Caki2 (cell line): ENCODE data around the gene NPY4R. TPM values are rescaled to one million over a fixed set of nuclear protein-coding genes. Genes with fewer than 3 reads are reported as not detected.
"Not testable (repeated sequence)": the region's sequence is repeated elsewhere in the genome, so short reads cannot be mapped to it uniquely, and the experiment has no call there.

Experiments
- DNase-seq: peaks from one replicate; pipeline ENCODE4 v3.0.0-alpha.2; 2015; ENCODE audit warnings: low read depth
- in situ Hi-C: cut with HindIII; loops from 2 replicates; pipeline ENCODE4 v1.10.0; 2016; ENCODE audit warnings: low sequenced_read_pairs, low pct_unique_long_range_greater_than_20kb, mixed read lengths
- total RNA-seq: library from RNA; depleted of rRNA; stranded (reverse); fragments of >200 nt; shearing (Covaris generic); gene quantifications from 2 replicates; pipeline ENCODE4 v1.2.3, GENCODE V29; 2014; ENCODE audit warnings: low replicate concordance

NPY4R gene
- total RNA-seq, 1 experiment from 2014 or later, result not detected

GRCh38 chr10:46468119-46468809 lies 2.5 kb upstream of the NPY4R start:
- in situ Hi-C loops, DNase-seq: not testable (repeated sequence)

DNA sequence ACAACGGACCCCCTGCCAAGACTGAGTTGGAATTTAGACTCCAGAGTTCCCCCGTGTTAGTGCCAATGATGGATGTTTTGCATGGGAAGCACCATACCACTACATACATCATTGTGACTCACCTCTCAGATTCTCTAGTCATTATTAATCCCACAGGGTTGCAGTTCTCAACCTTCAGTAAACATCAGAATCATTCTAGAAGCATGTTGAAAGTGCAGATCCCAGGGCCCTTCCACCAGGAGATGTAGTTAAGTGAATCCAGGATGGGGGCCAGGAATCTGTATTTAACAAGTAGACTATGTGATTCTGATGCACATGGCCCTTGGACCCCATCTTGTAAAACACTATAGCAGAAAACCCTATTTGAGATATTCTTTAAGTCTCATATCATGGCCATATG lies 2.1 kb downstream of the NPY4R start:
- in situ Hi-C loops, result not testable (repeated sequence)

DNA sequence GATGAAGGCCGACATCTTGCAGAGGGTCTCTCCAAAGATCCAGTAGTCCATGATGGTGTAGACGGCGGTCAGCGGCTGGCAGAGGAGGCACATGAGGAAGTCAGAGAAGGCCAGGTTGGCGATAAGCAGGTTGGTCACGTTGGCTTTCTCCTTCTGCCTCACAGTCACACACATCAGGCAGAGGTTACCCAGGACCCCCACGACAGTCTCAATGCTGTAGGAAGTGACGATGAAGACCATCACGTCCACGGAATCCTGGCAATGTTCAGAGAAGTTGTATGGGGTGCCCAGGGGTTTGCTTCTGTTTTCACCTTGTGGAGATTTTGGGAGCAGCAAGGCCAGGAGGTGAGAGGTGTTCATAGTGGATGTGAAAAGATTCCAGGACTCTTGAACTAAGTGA lies 3.5 kb downstream of the NPY4R start:
- in situ Hi-C loops, DNase-seq: not testable (repeated sequence)

More for the DNA sequence above, 2.1 kb downstream of the NPY4R start:
- not testable (repeated sequence) for DNase-seq

- DNase-seq, in situ Hi-C loops: not testable (repeated sequence)
Measured at GRCh38 chr10:46459579-46459978, 6.2 kb downstream of the NPY4R start.

- in situ Hi-C loops, DNase-seq: not testable (repeated sequence)
Measured at GRCh38 chr10:46457071-46457470, 8.7 kb downstream of the NPY4R start.

- in situ Hi-C loops, DNase-seq: not testable (repeated sequence)
Measured at GRCh38 chr10:46455992-46456391, 9.8 kb downstream of the NPY4R start.

GRCh38 chr10:46451365-46451764 lies 14.4 kb downstream of the NPY4R start:
- DNase-seq, in situ Hi-C loops: not testable (repeated sequence)

DNA sequence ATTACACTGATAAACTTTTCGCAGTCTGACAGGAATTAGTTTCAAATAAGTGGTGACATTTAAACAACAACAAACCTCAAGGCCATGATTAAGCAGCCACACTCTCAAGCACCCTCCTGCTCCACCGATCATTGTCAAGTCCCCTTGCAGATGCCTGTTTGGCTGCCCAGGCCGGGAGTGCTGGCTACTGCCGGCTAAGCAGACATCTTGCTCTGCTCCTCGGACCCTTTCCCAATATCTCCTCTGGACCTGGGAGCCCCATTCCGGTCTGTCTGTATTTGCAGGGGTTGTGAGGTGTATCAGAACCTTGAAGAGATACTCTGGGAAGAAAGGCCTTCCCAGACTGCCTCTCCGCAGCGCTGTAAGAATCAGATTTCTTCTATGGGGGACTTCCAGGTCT lies 14.9 kb downstream of the NPY4R start:
- in situ Hi-C loops, DNase-seq: not testable (repeated sequence)

- in situ Hi-C loops, result not testable (repeated sequence)
Measured at GRCh38 chr10:46447439-46447838, 18.3 kb downstream of the NPY4R start.

DNA sequence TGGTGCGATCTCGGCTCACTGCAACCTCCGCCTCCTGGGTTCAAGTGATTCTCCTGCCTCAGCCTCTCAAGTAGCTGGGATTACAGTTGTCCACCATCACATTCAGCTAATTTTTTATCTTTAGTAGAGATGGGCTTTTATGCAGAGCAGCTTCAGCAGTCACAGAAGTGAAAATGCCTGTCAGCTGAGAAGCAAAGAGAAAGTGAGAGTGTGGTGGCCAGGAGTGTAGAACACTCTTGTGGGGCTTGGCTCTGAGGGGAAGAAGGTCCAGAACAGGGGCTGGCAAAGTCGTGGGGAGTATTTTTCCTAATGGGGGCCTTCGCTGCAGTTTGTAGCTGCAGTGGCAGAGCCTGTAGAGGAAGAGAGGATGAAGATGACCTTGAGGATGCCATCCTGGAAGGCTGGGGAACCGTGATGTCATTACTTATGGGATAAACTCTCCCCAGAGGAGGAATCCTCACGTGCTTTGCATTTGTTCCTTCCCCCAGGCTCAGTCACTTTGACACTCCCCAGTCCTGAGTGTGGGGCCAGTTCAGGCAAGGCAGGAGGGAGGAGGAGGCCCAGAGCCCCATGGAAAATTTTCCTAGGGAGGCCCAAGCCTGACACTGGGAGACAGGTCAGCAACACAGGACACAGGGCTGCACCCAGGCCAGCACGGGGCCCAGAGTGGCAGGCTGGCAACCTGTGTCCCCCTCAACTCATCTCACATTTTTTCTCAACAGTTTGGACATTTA lies 20.2 kb downstream of the NPY4R start:
- DNase-seq, in situ Hi-C loops: not testable (repeated sequence)

More at GRCh38 chr10:46447439-46447838, 18.3 kb downstream of the NPY4R start:
- DNase-seq, result not testable (repeated sequence)

DNA sequence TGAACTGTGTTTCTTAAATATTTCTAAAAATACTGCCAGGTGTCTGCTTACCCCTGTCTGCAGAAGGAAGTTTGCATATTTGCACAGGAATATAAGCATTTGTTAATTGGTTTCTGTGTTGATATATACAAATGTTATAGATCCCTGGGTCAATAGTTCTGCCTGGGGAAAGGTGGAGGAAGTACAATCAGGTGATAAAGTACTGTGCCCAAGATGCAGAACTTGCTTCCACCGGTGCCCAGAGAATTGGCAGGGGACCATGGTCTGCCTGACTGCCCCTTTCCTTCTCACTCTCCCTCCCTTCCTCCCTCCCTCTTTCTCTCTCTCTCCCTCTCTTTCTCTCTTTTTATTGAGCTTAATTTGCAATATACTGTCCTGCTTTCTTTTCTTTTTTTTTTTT lies 22.3 kb downstream of the NPY4R start:
- DNase-seq, in situ Hi-C loops: not testable (repeated sequence)

DNA sequence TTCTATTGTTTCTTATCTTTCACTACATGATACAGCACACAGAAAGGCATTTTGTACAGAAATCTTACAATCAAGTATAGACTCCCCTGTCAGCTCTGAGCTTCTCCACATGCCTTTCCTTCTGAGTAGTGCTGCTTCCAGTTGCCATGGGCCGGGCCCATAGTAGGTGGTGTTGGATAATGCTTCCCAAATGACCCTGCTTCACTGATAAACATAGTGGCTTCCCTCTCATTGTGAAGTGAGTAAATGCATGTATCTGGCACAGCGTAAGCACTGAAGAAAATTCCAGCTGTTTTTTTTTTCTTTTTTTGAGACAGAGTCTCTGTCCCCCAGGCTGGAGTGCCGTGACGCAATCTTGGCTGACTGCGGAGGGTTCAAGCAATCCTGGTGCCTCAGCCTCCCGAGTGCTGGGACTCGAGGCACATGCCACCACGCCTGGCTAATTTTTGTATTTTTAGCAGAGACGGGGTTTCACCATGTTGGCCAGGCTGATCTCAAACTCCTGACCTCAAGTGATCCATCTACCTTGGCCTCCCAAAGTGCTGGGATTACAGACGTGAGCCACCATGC lies 23.0 kb downstream of the NPY4R start:
- in situ Hi-C loops, DNase-seq: not testable (repeated sequence)

- DNase-seq, in situ Hi-C loops: not testable (repeated sequence)
Measured at GRCh38 chr10:46441837-46442278, 23.9 kb downstream of the NPY4R start.

DNA sequence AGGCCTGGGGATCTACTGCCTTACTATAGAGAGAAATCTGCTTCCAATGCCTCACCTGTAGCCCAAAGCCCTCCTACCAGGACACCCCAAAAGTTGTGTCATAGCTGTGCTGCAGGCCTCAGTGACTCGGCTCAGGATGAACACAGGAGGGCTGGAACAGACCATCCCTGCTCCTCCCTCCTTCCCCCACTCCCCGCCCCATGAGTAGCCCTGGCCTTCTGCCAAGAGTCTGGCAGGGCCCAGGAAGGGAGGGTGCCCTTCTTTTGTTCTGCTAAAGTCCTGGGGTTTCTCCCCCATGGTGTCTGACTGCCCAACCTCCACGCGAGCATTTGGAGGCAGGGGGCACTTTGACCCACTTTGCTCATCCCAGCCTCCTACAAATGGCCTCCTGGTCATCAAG lies 24.8 kb downstream of the NPY4R start:
- DNase-seq, in situ Hi-C loops: not testable (repeated sequence)

DNA sequence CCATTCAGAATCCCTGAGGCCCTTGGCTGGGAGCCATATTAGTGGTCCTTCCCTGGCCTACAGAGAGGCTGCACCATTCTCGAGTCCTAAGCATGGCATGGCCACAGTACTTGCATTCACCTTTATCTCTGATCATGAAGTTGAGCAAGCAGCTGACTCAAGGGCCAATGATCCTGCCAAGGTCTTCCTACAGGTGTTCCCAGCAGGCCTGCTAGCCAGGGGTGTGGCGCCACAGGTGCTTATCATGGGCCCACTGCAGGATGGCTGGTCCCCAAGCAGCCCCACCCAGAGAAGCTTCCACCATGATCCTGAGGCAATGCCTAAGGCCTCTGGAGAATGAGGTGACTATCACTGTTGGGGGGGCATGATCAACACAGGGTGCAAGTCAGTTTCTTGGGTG lies 42.2 kb downstream of the NPY4R start:
- in situ Hi-C loops, DNase-seq: not testable (repeated sequence)

DNA sequence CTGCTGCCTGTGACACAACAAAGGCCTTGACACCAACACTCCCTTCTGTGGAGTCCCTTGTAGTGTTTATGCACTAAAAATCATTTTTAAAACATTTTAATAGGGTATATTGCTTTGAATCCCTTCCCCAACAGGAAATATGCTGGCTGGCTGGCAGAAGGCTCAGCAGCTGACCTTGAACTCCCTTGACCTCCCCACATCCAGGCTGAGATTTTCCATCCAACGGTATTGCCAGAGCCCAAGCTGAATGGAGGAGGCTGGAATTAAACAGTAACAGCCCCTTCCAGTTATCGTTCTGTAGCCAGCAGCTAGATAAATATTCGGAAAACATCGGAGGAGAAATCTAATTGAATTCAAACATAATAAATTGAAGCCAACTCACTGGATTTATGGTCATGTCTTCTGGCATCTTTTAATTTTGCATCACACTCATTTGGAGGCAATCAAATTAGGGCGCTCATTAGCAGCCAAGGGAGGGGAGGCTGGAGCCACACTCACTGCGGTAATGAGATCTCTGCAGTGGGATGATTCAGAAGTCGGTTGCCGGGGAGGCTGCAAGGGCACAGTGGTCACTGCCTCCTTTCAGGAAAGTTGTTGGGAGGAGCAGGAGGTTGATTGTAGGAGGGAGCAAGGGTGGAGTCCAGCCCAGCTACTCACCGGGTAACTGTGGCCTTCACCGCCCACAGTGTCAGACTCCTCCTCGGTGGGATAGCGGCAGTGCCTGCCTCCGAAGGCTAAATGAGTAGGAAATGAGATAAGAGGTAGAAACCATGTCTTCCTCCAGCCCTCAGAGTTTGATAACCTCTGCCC lies 46.0 kb downstream of the NPY4R start:
- in situ Hi-C loops, result not testable (repeated sequence)

DNA sequence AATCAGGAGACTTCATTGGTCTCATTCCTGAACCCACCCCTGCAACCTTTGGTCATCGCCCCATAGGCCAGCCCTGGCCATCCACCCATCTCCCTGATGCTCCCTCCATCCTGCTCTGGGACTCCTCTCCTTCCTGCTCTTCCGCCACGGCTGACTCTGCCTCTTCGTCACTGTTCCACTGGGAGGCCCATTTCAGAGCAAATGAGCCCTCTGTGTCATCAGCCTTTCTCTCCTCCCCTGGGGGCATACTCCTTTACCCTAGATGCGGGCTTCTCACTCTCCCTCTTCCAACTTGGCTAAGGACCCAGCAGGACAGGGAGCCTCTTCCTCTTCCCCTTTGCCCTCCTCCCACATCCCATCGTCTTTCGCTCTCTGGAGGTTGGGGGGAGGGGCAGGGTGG lies 47.5 kb downstream of the NPY4R start:
- in situ Hi-C loops, DNase-seq: not testable (repeated sequence)

More for the DNA sequence above, 46.0 kb downstream of the NPY4R start:
- DNase-seq, result not testable (repeated sequence)

GRCh38 chr10:46415291-46415690 lies 50.5 kb downstream of the NPY4R start:
- DNase-seq, in situ Hi-C loops: not testable (repeated sequence)
